ENCODE results near the gene OLFML2B.

DNA sequence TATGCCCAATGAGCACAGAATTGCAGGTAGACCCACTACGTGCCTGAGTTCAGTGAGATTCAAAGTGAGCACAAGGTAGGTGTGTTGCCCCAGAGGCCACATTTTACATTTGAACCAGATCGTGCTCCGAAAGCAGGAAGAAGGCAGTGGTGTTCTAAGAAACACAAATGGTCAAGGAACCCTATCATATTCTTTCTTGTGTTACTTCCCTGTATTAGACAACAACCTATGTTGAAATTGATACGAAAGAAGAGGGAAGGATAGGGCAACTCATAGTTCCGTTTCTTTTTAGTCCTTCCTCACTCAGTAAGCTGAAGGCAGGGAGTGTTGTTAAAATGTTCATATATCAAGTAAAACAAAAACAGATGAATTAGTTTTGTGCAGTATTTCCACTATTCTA lies 33.9 kb downstream of the OLFML2B start:
- TF ChIP-seq, protein P1, sequence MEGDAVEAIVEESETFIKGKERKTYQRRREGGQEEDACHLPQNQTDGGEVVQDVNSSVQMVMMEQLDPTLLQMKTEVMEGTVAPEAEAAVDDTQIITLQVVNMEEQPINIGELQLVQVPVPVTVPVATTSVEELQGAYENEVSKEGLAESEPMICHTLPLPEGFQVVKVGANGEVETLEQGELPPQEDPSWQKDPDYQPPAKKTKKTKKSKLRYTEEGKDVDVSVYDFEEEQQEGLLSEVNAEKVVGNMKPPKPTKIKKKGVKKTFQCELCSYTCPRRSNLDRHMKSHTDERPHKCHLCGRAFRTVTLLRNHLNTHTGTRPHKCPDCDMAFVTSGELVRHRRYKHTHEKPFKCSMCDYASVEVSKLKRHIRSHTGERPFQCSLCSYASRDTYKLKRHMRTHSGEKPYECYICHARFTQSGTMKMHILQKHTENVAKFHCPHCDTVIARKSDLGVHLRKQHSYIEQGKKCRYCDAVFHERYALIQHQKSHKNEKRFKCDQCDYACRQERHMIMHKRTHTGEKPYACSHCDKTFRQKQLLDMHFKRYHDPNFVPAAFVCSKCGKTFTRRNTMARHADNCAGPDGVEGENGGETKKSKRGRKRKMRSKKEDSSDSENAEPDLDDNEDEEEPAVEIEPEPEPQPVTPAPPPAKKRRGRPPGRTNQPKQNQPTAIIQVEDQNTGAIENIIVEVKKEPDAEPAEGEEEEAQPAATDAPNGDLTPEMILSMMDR (conservative IDR thresholded peaks at IDR 0.05; ENCODE audit: low read length): no peak
- no peak for TF ChIP-seq EZH2phosphoT487 (IDR thresholded peaks at IDR 0.05; ENCODE audit: borderline replicate concordance)

Data from Loucy (cell line).